GM18909 (cell line): ENCODE results near the gene ETFA.
A peak's percentile ranks its signal among the peaks of the same experiment; 100 is the strongest.

Experiments used
- ATAC-seq: cut with Tn5 transposase; IDR thresholded peaks from one replicate; pipeline ENCODE4 v1.9.1; 2021; ENCODE audit warnings: mild to moderate bottlenecking; ENCODE audit not compliant: unreplicated experiment, poor library complexity

ETFA gene

DNA sequence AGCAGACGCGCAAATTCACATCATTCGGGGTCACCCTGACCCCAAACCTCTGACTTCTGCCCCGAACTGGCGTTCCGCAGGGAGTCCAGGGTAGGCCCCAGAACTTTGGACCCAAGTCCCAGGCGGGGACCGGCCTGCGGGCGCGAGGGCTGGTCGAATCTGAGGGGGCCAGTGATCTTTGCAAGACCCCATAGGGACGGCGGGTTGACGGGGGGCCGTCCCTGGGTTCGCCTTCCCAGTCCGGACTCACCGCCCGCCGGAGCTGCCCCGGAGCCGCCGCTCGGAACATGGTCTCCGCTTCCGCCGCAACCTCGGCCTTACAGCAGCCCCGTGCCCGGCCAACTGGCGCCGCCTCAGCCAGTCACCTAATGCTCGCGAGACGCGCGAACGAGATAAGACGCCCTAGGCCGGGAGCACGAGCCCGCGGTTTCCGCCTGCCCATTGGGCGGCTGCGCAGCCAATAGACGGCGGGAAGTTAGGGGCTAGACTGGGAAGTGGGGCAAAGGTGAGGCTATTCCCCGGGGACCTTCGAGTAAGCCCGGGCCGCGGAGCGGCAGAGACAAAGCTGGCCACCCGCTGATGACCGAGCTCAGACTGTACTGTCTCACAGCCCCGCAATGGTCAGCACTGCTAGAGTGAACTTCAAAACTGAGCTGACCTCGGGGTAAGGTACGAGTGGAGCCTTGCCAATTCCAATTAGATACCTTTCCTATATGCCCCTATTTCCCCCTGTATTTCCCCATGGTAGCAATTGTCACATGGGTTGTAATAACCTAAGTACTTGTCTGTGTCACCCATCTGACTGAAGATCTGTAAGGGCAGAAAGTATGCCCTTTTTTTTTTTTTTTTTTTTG, at the start of gene ETFA:
ETFA (minus strand) TSS at position 370 of the 854 bp plus-strand sequence; CDS start at position 289, 81 bp downstream.
- ATAC-seq = peak; percentile 98

DNA sequence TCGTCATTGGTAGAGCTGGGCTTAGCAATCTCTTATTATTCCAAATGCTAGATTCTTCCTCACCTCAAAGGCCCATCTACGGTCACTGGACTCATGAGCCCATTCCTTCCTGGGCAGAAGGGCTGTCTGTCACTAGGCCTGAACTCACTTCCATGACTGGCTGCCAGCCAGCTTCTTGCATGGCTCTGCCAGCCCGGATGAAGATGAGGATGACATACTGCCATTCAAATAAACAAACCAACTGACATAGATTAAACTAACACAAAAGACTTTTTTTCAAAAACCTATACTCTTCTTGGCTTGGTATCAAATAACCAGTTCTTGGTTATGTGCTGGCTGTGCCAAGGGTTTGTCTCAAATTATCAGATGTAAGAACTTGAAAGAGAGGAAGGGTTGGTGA, 49.1 kb upstream of the ETFA start:
- no peak for ATAC-seq

DNA sequence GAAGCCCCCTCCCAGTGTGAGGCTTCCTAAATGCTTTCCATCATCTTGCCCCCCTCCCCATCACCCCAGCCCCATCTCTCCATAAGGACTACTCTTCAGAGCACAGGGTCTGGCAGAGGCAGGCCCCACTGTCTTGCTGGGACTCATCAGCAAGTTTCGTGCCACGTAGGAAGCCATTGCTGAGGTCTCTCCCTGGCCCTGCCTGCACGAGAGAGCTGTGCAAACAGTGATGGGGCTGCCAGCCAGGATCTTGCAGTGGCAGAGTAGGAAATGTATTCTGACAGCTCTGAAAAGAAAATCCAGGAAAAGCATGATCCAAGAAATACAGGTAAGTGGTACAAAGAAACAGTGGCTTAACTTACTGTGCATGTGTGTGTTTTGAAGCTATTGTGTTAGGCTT, 47.9 kb upstream of the ETFA start:
- no peak for ATAC-seq

DNA sequence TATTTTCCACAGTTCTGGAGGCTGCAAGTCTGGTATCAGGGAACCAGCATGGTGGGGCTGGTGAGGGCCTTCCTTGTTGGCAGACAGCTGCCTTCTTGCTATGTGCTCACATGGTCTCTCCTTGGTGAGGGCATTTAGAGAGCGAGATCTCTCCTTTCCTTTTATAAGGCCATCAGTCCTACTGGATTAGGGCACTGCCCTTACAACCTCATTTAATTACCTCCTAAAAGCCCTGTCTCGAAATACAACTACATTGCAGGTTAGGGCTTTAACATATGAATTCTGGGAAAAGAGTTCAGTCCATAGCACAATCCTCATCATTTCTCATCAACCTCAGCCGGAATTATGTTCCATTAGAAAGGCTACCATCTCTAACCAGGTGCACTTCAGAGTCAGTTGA, 47.2 kb upstream of the ETFA start:
- no peak for ATAC-seq

DNA sequence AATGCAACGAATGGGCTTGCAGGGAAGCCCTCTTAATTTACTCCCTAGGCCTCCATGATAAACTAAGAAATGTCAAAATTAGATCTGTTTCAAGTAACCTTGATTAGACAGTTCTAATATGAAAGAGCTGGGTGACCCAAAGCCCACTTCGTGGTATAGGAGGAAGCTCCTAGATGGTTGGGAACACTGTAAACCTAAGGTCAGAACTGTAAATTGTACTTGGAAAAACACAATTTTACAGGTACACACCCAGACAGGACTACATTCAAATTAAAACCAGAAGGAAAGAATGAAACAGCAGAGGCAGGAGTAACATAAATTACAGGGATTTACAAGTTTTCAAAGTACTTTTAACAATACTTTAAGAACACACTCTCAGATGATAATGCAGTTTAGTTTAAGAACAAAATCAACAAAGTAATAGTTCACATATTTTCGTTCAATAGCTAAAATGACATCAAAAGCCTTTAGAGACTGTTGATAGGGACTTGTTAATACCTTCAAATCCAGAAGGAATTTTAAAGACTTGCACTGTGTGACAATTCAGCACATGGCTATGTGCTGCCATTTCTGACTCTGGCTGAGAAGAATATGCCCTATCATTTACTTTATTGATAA, 43.7 kb upstream of the ETFA start:
- ATAC-seq = no peak

DNA sequence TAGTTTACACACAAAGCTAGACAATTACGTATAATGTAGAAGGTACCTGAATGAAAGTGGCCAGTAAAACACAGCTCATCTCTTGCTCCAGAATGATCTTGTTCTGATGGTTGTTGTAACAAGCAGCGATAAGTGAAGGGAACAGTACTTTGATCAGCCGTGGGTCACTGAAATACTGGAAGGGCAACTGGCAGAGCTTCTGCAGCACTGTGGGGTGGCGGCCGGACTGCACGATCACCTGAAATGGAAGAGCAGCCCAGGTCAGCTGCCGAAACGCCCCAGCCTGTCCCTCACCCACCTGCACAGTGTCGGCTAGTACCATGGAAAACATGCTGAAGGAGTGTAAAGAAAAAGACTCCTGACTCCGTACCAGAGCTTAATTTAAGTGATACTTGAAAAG, 42.6 kb upstream of the ETFA start:
- ATAC-seq = no peak

DNA sequence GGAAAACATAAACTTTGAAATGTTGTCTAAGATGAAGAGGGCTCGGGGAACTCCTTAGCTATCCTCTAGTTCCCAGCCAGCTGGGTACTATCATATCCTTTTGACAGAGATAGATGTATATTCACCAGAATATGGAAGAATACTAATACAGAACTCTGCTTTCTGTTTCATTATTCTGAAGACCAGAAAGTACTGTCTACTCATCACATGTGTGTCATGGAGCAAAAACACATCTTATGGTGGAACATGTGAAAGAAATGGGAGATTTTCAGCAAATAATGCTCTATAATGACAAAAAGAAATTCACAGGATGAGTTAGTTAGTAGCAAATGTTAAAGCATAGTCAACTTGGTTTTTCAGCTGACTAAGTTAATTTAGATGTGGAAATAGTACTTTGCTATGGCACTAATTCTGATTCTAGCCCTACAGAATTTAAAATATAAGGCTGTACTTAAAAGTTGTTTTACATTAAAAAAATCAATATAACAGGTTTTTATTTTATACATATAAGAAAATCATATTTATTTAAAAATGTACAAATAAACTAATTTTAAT, 41.8 kb upstream of the ETFA start:
- ATAC-seq = no peak

DNA sequence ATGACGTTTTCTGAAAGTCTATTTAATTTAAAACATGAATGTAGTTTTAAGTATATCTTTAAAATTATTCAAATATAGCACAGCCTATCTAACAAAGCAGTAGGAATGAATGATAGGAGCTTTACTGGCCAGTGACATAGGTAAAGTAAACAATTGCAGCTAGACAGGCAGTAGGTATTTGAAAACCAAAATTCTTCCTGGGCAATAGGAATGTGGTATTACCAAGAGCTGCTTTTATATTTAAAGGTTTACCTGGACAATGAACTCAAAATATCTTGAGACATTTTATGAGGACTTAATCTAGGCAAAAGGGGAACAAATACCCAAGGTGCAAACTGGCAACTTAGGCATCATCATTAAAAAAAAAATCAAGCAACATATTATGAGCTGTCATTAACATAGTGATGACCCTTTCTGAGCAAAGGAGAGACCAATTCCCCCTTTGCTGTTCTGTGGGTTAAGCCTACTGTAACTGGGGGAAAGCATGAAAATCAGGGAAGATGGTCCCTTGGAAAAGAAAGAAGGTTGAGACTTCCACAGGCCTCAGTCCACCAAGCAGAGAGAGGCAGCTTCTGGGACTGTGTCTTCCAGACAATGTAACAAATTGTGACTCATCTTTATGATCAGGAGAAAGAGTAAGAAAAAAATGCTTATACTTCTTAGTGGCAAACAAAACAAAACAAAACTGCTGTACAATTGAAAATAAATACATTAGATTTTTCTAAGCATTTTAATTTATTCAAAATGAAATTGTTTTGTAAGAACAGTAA, 38.2 kb upstream of the ETFA start:
- ATAC-seq = no peak

DNA sequence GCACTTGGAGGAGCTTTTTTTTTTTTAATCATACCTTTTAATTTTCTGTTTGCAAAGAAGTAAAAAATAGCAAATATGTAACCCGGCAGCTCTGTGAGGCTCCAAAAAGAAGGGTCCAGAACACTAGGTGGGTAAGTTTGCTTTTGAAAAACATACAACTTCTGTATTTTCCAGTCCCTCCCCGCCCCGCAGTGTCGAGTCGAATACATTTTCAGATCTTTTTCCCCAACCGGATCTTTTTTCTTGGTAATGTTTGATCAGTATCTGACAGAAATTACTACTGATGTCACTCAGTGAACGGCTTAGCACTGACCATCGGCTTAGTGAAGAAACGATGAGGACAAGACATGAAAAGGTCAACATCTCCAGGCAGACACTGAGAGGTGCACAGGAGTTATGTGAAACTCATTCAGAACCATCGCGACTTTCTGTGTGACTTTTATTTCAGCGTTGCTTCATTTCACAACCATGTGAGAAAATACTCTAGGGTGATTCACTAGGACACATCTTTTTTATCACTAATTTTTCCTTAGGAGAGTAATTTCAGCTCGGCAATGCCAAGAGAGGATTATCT, 36.3 kb upstream of the ETFA start:
- ATAC-seq = no peak

DNA sequence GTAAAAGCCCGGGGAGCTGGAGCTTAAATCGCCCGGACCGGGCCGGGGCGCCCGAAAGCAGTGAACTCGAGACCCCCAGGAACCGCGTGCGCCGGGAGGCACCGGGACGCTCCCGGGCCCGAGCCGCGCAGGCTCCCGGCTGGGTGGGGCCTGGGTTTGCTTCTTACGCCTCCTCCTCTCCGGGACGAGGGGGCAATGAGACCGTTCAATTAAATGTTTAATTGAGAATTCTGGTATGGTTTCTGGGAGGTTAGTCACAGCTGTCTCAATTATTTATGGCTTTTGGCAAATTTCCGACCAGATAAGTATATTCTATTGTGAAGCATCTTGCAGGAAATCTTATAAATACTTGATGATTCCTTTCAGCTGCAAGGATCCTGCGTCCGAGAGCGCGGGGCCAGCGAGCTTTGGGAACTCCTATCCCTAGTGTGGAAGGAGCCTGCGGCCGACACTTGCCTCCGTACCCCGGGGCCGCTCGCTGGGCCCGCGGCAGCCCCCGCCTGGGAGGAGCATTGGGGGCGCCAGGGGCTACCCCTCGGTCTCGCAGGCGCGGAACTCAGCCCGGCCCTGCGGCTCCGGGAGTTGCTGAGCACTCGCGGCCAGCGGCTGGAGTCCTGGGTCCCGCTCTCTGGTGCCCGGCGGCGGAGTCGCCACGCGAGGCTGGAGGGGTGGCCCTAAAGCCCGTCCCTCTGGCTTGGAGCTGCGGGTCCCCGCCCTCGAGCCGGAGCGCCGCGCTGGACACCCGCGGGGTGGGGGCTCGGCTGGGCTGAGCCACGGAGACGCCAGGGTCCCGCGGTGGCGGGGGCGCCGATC, 35.6 kb upstream of the ETFA start:
- no peak for ATAC-seq

DNA sequence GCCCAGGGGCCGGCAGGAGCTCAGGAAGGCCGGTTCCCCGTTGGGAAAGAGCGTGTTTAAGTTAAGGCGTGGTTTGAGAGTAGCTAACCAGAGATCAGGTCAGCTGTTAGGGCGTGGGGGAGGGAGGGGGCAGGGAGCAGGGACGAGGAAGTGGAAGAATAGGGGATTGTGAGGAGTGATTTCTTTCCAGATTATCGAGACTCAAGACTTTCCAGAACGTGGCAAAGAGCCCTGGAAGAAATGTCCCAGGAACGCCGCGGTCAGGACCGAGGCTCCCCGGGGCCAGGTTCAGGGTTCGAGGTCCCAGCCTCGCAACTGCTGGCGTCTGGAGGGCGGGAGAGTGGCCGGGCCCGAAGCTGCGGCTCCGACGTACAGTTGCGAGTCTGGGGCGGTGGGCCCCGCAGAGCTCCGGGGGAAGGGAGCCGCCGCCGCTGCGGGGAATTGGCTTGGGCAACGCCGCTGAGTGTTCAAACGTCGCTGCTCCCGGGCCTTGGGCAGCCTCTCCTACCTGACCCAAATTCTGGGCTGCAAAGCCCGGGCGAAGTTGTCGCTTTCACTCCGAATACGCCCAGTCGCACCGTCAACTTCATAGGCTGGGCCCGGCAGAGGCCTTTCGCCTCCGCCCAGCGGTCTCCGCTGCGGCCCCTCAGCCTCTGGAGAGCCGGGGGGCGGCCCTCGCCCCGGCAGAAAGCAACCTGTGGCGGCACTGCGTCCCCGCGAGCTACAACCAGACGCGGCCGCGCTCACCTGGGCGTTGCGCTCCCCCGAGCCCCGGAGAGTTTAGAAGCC, 34.8 kb upstream of the ETFA start:
- ATAC-seq = no peak

DNA sequence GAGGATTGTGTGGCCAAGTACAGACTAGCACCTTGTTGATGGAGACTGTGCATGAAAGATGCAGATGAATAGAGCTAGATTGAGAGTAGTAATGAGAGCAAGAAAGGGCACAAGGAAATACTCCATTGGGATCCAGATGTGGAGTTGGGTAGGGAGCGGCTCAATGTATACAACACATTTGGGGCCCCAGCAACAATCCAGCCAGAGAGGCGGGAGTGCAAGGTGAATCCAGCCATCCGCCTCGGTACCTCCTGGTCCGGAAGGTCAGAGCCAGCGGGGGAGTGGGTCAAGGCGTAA, 34.3 kb upstream of the ETFA start:
- ATAC-seq = no peak

DNA sequence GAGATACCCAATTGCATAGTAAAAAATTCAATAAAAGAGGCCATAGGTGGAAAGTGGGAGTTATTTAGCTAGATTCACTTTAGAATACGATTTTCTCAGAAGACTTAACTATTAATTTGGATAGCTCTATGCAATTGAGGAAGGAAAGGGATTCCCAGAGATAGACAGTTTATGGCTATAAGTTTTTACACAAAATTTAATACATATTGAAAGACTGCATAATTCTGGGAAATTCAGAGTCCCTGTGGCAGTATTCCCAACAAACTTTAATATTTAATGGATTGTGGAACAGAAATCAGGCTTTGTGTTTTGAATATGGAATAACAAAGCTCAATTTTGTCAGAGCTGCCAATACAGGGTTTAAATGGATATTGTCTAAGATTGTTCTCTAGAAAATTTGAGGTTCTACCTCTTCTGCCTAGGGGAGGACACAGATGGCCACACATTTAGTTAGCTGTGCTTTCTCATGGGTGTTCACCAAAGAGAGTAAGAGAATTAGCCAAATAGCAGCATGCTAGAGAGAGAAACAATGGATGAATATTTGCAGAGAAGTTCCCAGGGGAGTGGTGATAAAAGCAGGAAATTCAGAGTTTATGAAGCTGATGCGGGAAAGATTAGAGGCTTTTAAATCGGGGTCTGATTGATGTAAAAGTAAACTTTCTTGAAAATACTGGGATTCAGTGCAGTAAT, 33.8 kb upstream of the ETFA start:
- ATAC-seq = no peak

DNA sequence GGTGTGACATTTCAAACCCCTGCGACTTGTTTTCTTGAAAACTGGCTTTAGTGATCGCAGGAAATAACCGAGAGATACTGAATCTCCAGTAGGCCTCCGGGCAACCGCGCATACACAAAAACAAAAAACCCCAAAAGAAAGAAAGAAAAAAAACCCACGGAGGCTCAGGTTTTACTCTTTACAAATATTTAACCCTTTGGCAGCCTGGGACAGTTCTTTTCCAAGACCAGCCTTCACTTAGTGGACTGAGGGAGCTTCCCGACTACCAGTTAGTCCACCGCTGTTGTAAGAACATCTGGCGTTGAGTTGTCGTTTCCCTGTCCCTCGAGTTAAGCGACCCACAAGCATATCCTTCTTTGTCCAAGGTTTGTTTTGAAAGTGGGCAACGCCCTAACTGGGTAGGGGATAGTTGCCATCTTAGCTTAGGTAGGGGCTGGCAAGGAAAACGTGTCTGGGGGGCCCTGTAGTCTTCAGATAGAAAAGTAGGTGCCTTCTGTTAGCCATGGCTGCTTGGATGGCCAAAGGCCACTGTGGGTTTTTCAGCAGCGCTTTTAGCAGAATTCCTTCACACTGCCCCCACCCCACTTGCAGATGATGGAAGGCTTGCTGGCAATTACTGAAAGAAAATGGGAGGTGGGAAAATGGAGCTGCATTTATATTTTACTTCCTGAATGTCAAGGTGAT, 32.2 kb upstream of the ETFA start:
- ATAC-seq = no peak

DNA sequence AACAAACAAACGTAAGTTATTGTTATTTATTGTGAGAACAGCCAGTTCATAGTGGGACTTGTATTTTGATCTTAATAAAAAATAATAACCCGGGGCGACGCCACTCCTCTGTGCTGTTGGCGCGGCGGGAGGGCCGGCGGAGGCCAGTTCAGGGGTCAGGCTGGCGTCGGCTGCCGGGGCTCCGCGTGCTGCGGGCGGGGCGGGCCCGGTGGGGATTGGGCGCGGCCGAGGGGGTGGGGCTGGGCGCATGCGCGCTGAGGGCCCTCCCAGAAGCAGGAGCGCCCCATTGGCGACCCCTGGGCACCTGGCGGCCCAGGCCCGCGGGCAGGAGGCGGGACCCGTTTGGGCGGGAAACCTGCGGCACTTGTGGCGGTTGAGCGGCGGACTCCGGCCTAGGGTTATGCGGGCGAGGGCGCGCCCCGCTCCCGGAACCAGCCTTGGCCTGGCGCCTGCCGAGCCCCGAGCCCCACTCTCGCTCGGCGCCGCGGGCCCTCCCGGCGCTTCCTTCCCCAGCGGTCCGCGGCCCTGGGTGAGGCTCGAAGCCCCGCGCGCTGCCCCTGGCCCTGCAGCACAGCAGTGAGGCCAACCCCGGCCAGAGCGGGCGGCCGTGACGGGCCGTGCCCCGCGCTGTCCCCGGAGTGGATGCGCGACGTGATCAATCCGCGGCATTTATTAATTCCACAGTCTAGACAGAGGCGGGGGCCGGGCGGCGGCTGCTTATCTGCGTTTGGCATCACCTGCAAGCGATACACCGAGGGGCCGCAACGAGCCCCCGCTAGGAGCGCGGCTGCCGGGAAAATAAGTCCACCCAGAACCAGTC, 31.3 kb upstream of the ETFA start:
- no peak for ATAC-seq

DNA sequence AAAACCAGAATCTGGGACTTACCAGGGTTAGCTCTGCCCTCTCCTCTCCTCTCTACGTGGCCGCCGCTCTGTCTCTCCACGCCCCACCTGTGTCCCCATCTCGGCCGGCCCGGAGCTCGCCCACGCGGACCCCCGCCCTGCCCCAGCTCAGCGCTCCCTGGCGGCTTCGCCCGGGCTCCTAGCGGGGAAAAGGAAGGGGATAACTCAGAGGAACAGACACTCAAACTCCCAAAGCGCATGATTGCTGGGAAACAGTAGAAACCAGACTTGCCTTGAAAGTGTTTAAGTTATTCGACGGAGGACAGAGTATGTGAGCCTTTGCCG, 30.8 kb upstream of the ETFA start:
- no peak for ATAC-seq

DNA sequence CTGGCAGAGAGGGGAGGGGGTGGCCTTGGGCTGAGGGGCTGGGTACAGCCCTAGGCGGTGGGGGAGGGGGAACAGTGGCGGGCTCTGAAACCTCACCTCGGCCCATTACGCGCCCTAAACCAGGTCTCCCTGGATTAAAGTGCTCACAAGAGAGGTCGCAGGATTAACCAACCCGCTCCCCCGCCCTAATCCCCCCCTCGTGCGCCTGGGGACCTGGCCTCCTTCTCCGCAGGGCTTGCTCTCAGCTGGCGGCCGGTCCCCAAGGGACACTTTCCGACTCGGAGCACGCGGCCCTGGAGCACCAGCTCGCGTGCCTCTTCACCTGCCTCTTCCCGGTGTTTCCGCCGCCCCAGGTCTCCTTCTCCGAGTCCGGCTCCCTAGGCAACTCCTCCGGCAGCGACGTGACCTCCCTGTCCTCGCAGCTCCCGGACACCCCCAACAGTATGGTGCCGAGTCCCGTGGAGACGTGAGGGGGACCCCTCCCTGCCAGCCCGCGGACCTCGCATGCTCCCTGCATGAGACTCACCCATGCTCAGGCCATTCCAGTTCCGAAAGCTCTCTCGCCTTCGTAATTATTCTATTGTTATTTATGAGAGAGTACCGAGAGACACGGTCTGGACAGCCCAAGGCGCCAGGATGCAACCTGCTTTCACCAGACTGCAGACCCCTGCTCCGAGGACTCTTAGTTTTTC, 30.2 kb upstream of the ETFA start:
- no peak for ATAC-seq
